Astrocyte (in vitro differentiated cells and primary cell): ENCODE results near the gene RECQL5. TPM values are rescaled to one million over a fixed set of nuclear protein-coding genes. Genes with fewer than 3 reads are reported as not detected.

ENCODE experiments used
- DNase-seq: peaks from one replicate; pipeline ENCODE4 v3.0.0-alpha.2; 2010; ENCODE audit warnings: low read depth
- FAIRE-seq: peaks from 2 replicates; lab custom pipeline; 2011; peaks lifted over from hg19 to GRCh38; lab: Jason Lieb, UNC
- H2AFZ ChIP-seq: 2 replicates; pipeline ENCODE4 v1.6.0; 2012; ENCODE audit warnings: low read depth, low read length, inconsistent platforms
- H3K27ac ChIP-seq: 2 replicates; pipeline ENCODE4 v1.5.1; 2011; ENCODE audit warnings: low read depth, low read length, inconsistent platforms
- H3K27me3 ChIP-seq: 2 replicates; pipeline ENCODE4 v1.6.0; 2011; ENCODE audit warnings: low read length, inconsistent platforms; ENCODE audit not compliant: insufficient read depth
- H3K36me3 ChIP-seq: 2 replicates; pipeline ENCODE4 v1.5.1; 2011; ENCODE audit warnings: low read length, inconsistent platforms; ENCODE audit not compliant: insufficient read depth
- H3K4me1 ChIP-seq: 2 replicates; pipeline ENCODE4 v1.5.1; 2011; ENCODE audit warnings: low read length, inconsistent platforms; ENCODE audit not compliant: insufficient read depth
- H3K4me2 ChIP-seq: 2 replicates; pipeline ENCODE4 v1.6.0; 2012; ENCODE audit warnings: low read length, inconsistent platforms
- H3K4me3 ChIP-seq: 2 replicates; pipeline ENCODE4 v1.5.1; 2011; ENCODE audit warnings: low read depth, mild to moderate bottlenecking, low read length, inconsistent platforms; ENCODE audit not compliant: insufficient read depth
- H3K79me2 ChIP-seq: 2 replicates; pipeline ENCODE4 v1.6.0; 2012; ENCODE audit warnings: mild to moderate bottlenecking, low read length, inconsistent platforms; ENCODE audit not compliant: insufficient read depth
- H3K9ac ChIP-seq: 2 replicates; pipeline ENCODE4 v1.6.0; 2012; ENCODE audit warnings: mild to moderate bottlenecking, low read length, inconsistent platforms
- H3K9me3 ChIP-seq: 2 replicates; pipeline ENCODE4 v1.5.1; 2012; ENCODE audit warnings: low read depth, mild to moderate bottlenecking, low read length, inconsistent platforms; ENCODE audit not compliant: insufficient read depth
- H4K20me1 ChIP-seq: 2 replicates; pipeline ENCODE4 v1.6.0; 2012; ENCODE audit warnings: low read length, inconsistent platforms; ENCODE audit not compliant: insufficient read depth
- H3K27ac Mint-ChIP-seq: one replicate; pipeline ENCODE4 v1.8.0; 2021; ENCODE audit warnings: mild to moderate bottlenecking, mixed read lengths; ENCODE audit not compliant: unreplicated experiment
- H3K27me3 Mint-ChIP-seq: one replicate; pipeline ENCODE4 v1.8.0; 2021; ENCODE audit warnings: low read depth, mixed read lengths; ENCODE audit not compliant: unreplicated experiment
- H3K36me3 Mint-ChIP-seq: one replicate; pipeline ENCODE4 v1.8.0; 2021; ENCODE audit warnings: low read depth, mixed read lengths; ENCODE audit not compliant: unreplicated experiment
- H3K4me1 Mint-ChIP-seq: one replicate; pipeline ENCODE4 v1.8.0; 2021; ENCODE audit warnings: low read depth, mixed read lengths; ENCODE audit not compliant: unreplicated experiment
- H3K4me3 Mint-ChIP-seq: one replicate; pipeline ENCODE4 v1.8.0; 2021; ENCODE audit warnings: mild to moderate bottlenecking, moderate library complexity, mixed read lengths; ENCODE audit not compliant: unreplicated experiment
- H3K9me3 Mint-ChIP-seq: one replicate; pipeline ENCODE4 v1.8.0; 2021; ENCODE audit warnings: mild to moderate bottlenecking, mixed read lengths; ENCODE audit not compliant: unreplicated experiment
- EZH2 ChIP-seq: IDR thresholded peaks from 2 replicates; pipeline ENCODE4 v1.6.1; 2012; ENCODE audit warnings: mild to moderate bottlenecking, low read length, inconsistent platforms; ENCODE audit not compliant: insufficient read depth
- total RNA-seq: library from RNA; stranded (reverse); gene quantifications from 2 replicates; pipeline ENCODE4 v1.2.1, GENCODE V29; 2021
- TF ChIP-seq, protein P1 (sequence below): IDR thresholded peaks from 2 replicates; pipeline ENCODE4 v1.5.1; 2011; ENCODE audit warnings: low read depth, mild to moderate bottlenecking, inconsistent platforms, low read length, moderate library complexity; ENCODE audit not compliant: insufficient read depth

RECQL5 gene
- total RNA-seq, 1 donor from 2014 or later = 25.9 TPM

DNA sequence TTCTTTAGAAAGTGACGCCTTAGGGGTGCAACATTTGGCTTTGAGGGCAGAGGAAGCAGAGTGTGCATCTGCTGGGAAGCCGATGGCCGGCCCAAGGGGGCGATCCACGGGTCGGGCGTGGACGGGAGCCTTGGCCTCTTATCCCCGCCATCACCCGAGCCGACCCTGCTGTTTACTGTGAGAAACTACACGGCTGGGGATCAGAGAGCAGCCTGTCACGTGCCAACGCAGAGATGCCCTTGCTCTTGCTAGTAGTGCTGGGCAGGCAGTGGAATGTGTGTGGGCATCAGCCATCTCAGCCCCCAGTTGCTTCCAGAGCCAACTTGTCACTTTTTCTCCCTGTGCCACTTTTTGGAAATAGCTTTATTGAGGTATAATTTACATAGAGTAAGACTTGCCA is 27.6 kb upstream of the RECQL5 start:
- Mint-ChIP-seq H3K27ac (peak overlapping the region; percentile 62), H3K4me1 (peaks cover 61% of the 10 kb centered on the region)
- no peak for FAIRE-seq

DNA sequence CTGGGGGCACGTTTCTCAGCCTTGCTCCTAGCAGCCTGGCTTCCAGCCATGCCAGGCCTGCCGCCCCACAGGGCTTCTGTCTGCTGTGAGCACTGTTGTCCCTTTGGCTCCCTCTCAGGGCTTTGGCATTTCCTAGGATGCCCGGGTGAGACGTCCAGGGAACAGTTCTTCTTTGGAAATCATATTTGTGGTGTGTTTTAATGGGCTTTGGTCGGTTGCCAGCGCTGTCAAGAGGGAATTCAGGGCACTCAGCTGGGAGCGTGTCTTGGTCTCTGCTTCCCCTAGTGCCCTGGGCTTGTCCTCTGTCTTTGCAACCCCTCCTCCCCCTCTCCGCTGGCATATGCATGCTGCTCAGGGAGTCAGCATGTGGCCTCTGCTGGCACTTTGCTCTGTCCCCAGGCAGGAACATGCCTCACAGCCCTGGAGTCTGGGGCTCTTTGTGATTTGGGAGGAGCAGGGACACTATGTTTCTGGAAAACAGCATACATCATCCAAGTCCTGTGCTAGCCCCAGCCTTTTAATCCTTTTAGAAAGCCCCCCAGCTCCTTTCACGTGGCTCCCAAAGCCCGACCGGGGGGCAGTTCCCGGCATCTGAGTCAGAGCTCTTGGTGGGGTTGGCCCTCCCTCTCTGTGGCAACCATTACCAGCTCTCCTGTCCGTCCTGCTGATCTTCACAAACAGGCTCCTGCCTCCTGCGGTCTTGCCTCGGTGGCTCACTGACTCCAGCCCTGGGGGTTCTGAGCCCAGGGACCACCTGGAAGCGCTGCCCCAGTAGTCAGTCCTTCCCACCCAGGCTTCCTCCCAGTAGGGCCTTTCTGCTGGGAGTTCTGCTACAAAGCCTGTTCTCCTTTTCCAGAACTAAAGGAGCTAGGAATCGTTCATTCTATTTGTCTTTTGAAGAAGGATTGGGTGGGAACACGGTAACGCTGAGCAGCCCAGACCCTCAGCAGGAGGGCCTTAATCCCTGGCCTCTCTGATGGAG is 26.8 kb upstream of the RECQL5 start:
- no peak overlapping the region for H3K4me3 Mint-ChIP-seq
- DNase-seq = peak; percentile 88
- peak overlapping the region; percentile 71 for H3K9ac ChIP-seq

More for the DNA sequence above, 27.6 kb upstream of the RECQL5 start:
- Histone ChIP-seq H3K9me3 (no peaks in the 10 kb centered on the region), H4K20me1 (peaks cover 12% of the 10 kb centered on the region), H3K27ac (peak overlapping the region; percentile 92), H3K4me3 (no peak overlapping the region), H3K4me2 (peak overlapping the region; percentile 78), H3K36me3 (peaks cover 12% of the 10 kb centered on the region), H3K4me1 (peaks cover 74% of the 10 kb centered on the region), H3K27me3 (no peaks in the 10 kb centered on the region), H2AFZ (no peak overlapping the region), H3K79me2 (peaks cover 62% of the 10 kb centered on the region), H3K9ac (peak overlapping the region; percentile 71)
- no peak for DNase-seq
- H3K27me3 Mint-ChIP-seq = no peaks in the 10 kb centered on the region
- TF ChIP-seq, protein P1, sequence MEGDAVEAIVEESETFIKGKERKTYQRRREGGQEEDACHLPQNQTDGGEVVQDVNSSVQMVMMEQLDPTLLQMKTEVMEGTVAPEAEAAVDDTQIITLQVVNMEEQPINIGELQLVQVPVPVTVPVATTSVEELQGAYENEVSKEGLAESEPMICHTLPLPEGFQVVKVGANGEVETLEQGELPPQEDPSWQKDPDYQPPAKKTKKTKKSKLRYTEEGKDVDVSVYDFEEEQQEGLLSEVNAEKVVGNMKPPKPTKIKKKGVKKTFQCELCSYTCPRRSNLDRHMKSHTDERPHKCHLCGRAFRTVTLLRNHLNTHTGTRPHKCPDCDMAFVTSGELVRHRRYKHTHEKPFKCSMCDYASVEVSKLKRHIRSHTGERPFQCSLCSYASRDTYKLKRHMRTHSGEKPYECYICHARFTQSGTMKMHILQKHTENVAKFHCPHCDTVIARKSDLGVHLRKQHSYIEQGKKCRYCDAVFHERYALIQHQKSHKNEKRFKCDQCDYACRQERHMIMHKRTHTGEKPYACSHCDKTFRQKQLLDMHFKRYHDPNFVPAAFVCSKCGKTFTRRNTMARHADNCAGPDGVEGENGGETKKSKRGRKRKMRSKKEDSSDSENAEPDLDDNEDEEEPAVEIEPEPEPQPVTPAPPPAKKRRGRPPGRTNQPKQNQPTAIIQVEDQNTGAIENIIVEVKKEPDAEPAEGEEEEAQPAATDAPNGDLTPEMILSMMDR = no peak
- TF ChIP-seq EZH2 = no peak
- H3K9me3 Mint-ChIP-seq = no peaks in the 10 kb centered on the region
- H3K4me3 Mint-ChIP-seq = no peak overlapping the region
- H3K36me3 Mint-ChIP-seq = peaks cover 39% of the 10 kb centered on the region

More for the DNA sequence above, 26.8 kb upstream of the RECQL5 start:
- TF ChIP-seq, protein P1 = peak; percentile 11
- no peak for TF ChIP-seq EZH2
- H3K36me3 ChIP-seq = peaks cover 12% of the 10 kb centered on the region
- Mint-ChIP-seq H3K36me3 (peaks cover 40% of the 10 kb centered on the region), H3K9me3 (no peaks in the 10 kb centered on the region), H3K27ac (peak overlapping the region; percentile 62), H3K27me3 (no peaks in the 10 kb centered on the region), H3K4me1 (peaks cover 67% of the 10 kb centered on the region)
- peak overlapping the region; percentile 78 for H3K4me2 ChIP-seq
- peaks cover 75% of the 10 kb centered on the region for H3K4me1 ChIP-seq
- no peaks in the 10 kb centered on the region for H3K9me3 ChIP-seq
- peak; percentile 75 for FAIRE-seq
- H2AFZ ChIP-seq = no peak overlapping the region
- H3K27me3 ChIP-seq = no peaks in the 10 kb centered on the region
- peaks cover 12% of the 10 kb centered on the region for H4K20me1 ChIP-seq
- H3K27ac ChIP-seq = peak overlapping the region; percentile 92
- H3K4me3 ChIP-seq = no peak overlapping the region
- H3K79me2 ChIP-seq = peaks cover 67% of the 10 kb centered on the region
